SK-N-SH (cell line): ENCODE measurements around the gene GPRASP3. TPM values are rescaled to one million over a fixed set of nuclear protein-coding genes. Genes with fewer than 3 reads are reported as not detected.

Experiments used
- CTCF ChIA-PET: fragments of 300-600, 350-600 bp; formaldehyde crosslinking; extraction: SDS; loops from one replicate; lab custom pipeline; 2021; lab: Yijun Ruan, JAX
- POLR2A ChIA-PET: fragments of 350-600 bp; sonication (Branson Sonifier 250); formaldehyde crosslinking; extraction: SDS; loops from one replicate; lab custom pipeline; 2020; ENCODE audit warnings: antibody characterized with exemption, inconsistent platforms; lab: Yijun Ruan, JAX
- DNase-seq: peaks from one replicate; pipeline ENCODE4 v3.0.0; 2012
- H2AFZ ChIP-seq: fragments of 200-600 bp; sonication (generic); 2 replicates; pipeline ENCODE4 v1.8.1; 2016; ENCODE audit warnings: antibody characterized with exemption, mild to moderate bottlenecking, low read depth
- H3F3A ChIP-seq: fragments of 200-600 bp; sonication (generic); replicated peaks from 2 replicates; pipeline ENCODE3; 2016; ENCODE audit warnings: antibody characterized with exemption, mild to moderate bottlenecking; ENCODE audit not compliant: insufficient read depth
- H3K27ac ChIP-seq, 2 experiments: fragments of 200-500 bp in 1 of 2; fragments of 200-600 bp in 1 of 2; sonication (Bioruptor generic) in 1 of 2; sonication (generic), shearing (Covaris generic) in 1 of 2; 2 replicates each; pipeline versions ENCODE4 v1.5.1 to v1.6.1; 2014 to 2016; ENCODE audit warnings: low read depth in 2 of 2, inconsistent platforms in 1 of 2, low read length in 1 of 2, mild to moderate bottlenecking in 1 of 2, mixed read lengths in 1 of 2
- H3K27me3 ChIP-seq: fragments of 200-600 bp; sonication (generic), shearing (Covaris generic); 2 replicates; pipeline ENCODE4 v1.6.1; 2016; ENCODE audit warnings: mixed run types; ENCODE audit not compliant: insufficient read depth
- H3K36me3 ChIP-seq, 2 experiments: fragments of 200-500 bp in 1 of 2; fragments of 200-600 bp in 1 of 2; sonication (Bioruptor generic) in 1 of 2; sonication (generic) in 1 of 2; replicated peaks in 1 of 2; 2 replicates each; pipeline versions ENCODE3 to v1.5.1; 2014 to 2016; ENCODE audit warnings: low read length in 1 of 2, mild to moderate bottlenecking in 1 of 2; ENCODE audit not compliant: insufficient read depth in 2 of 2, control insufficient read depth in 1 of 2
- H3K4me1 ChIP-seq, 2 experiments: fragments of 200-500 bp in 1 of 2; fragments of 200-600 bp in 1 of 2; sonication (Bioruptor generic) in 1 of 2; sonication (generic), shearing (Covaris generic) in 1 of 2; 2 replicates each; pipeline versions ENCODE4 v1.5.1 to v1.6.1; 2014 to 2016; ENCODE audit warnings: low read depth in 1 of 2, low read length in 1 of 2, mixed run types in 1 of 2; ENCODE audit not compliant: insufficient read depth in 2 of 2, control insufficient read depth in 1 of 2
- H3K4me2 ChIP-seq: fragments of 200-600 bp; sonication (generic), shearing (Covaris generic); 2 replicates; pipeline ENCODE4 v1.6.1; 2017; ENCODE audit warnings: mixed run types
- H3K4me3 ChIP-seq, 2 experiments: fragments of 200-500 bp in 1 of 2; fragments of 200-600 bp in 1 of 2; sonication (Bioruptor generic) in 1 of 2; sonication (generic), shearing (Covaris generic) in 1 of 2; 2 replicates each; pipeline versions ENCODE4 v1.5.1 to v1.8.1; 2014 to 2016; ENCODE audit warnings: low read depth in 2 of 2, inconsistent platforms in 1 of 2, low read length in 1 of 2, mild to moderate bottlenecking in 1 of 2, mixed read lengths in 1 of 2, moderate library complexity in 1 of 2
- H3K79me2 ChIP-seq: fragments of 200-600 bp; sonication (generic); 2 replicates; pipeline ENCODE4 v1.8.1; 2017; ENCODE audit warnings: mild to moderate bottlenecking; ENCODE audit not compliant: insufficient read depth
- H3K9ac ChIP-seq: fragments of 200-600 bp; sonication (generic); 2 replicates; pipeline ENCODE4 v1.6.1; 2017; ENCODE audit warnings: mixed run types
- H3K9me2 ChIP-seq: fragments of 200-600 bp; sonication (generic); 2 replicates; pipeline ENCODE4 v1.6.1; 2017; ENCODE audit warnings: mixed run types
- H3K9me3 ChIP-seq: fragments of 200-600 bp; sonication (generic); 2 replicates; pipeline ENCODE4 v1.6.1; 2017; ENCODE audit warnings: mixed run types, mild to moderate bottlenecking, moderate library complexity
- H4K20me1 ChIP-seq: fragments of 200-600 bp; sonication (generic); 2 replicates; pipeline ENCODE4 v1.6.1; 2017; ENCODE audit warnings: mild to moderate bottlenecking, mixed run types; ENCODE audit not compliant: insufficient read depth
- ELF1 ChIP-seq: IDR thresholded peaks from 2 replicates; pipeline ENCODE4 v1.4.0; 2012
- EP300 ChIP-seq, 2 experiments: IDR thresholded peaks; 2 replicates each; pipeline versions ENCODE4 v1.4.0 to v1.6.1; 2012; ENCODE audit warnings: borderline replicate concordance in 1 of 2, low read depth in 1 of 2, low read length in 1 of 2
- FOSL2 ChIP-seq: IDR thresholded peaks from 2 replicates; pipeline ENCODE4 v1.4.0; 2012; ENCODE audit warnings: low read depth, mild to moderate bottlenecking, moderate library complexity, borderline replicate concordance
- FOXJ3 ChIP-seq: sonication (generic); formaldehyde crosslinking; IDR thresholded peaks from 2 replicates; pipeline ENCODE4 v1.5.1; 2020; ENCODE audit warnings: mild to moderate bottlenecking, missing genetic modification reagents
- IRF3 ChIP-seq: fragments of 150-350 bp; IDR thresholded peaks from 2 replicates; pipeline ENCODE4 v1.6.1; 2016; ENCODE audit warnings: mild to moderate bottlenecking, low read depth, low read length
- MXI1 ChIP-seq: IDR thresholded peaks from 2 replicates; pipeline ENCODE4 v1.6.1; 2012; ENCODE audit warnings: mild to moderate bottlenecking, low read depth, low read length, improper control_type of control experiment
- POLR2AphosphoS5 ChIP-seq: IDR thresholded peaks from 2 replicates; pipeline ENCODE4 v1.6.1; 2012; ENCODE audit warnings: low read depth, low read length
- RAD21 ChIP-seq: IDR thresholded peaks from 2 replicates; pipeline ENCODE4 v1.6.1; 2012; ENCODE audit warnings: mild to moderate bottlenecking, low read length
- RCOR1 ChIP-seq: fragments of 150-350 bp; IDR thresholded peaks from 2 replicates; pipeline ENCODE4 v1.6.1; 2017; ENCODE audit warnings: antibody characterized with exemption, low read length
- REST ChIP-seq: IDR thresholded peaks from 2 replicates; pipeline ENCODE4 v1.6.1; 2012; ENCODE audit warnings: mild to moderate bottlenecking, low read depth, low read length, moderate library complexity
- RFX5 ChIP-seq: IDR thresholded peaks from 2 replicates; pipeline ENCODE4 v1.6.1; 2012; ENCODE audit warnings: mild to moderate bottlenecking, improper control_type of control experiment, low read length
- RXRA ChIP-seq: IDR thresholded peaks from 2 replicates; pipeline ENCODE4 v1.4.0; 2012; ENCODE audit warnings: low read depth, mild to moderate bottlenecking, borderline replicate concordance
- TAF1 ChIP-seq: IDR thresholded peaks from 2 replicates; pipeline ENCODE4 v1.6.1; 2012; ENCODE audit warnings: low read depth, mild to moderate bottlenecking, low read length, moderate library complexity, borderline replicate concordance
- USF1 ChIP-seq: IDR thresholded peaks from 2 replicates; pipeline ENCODE4 v1.4.0; 2012; ENCODE audit warnings: low read depth, borderline replicate concordance
- USF2 ChIP-seq: fragments of 150-350 bp; IDR thresholded peaks from 2 replicates; pipeline ENCODE4 v1.6.1; 2017; ENCODE audit warnings: antibody characterized with exemption, low read length, low read depth, borderline replicate concordance
- ZBTB33 ChIP-seq: IDR thresholded peaks from 2 replicates; pipeline ENCODE4 v1.4.0; 2012; ENCODE audit warnings: low read depth, borderline replicate concordance
- WGBS: methylation state at CpG from one replicate; pipeline ENCODE4 v1.1.6; 2017; ENCODE audit warnings: low lambda C conversion rate; 5-methylcytosine and 5-hydroxymethylcytosine counted together
- polyA plus RNA-seq, 3 experiments: library from polyadenylated mRNA; depleted of rRNA; stranded (reverse); fragments of >200 nt; gene quantifications; 2 replicates each; pipeline ENCODE4 v1.2.3, GENCODE V29; 2012

GPRASP3 gene
- polyA plus RNA-seq, 1 of the 3 experiments (the other 2 are of a cell fraction): 2.5 TPM

GRCh38 chrX:102744307-102744706 is 23.8 kb downstream of the GPRASP3 start:
- no peaks in the 10 kb centered on the region for H3K27me3 ChIP-seq
- no peaks in the 10 kb centered on the region for H3K36me3 ChIP-seq
- H3K9me2 ChIP-seq: no peaks in the 10 kb centered on the region
- no peaks in the 10 kb centered on the region for H4K20me1 ChIP-seq
- TF ChIP-seq RXRA (no peak), RCOR1 (no peak), USF2 (no peak), MXI1 (no peak), USF1 (no peak), EP300 (IDR thresholded peaks at IDR 0.05; ENCODE audit: borderline replicate concordance in 1 of 2, low read depth in 1 of 2, low read length in 1 of 2) (no peak), POLR2AphosphoS5 (no peak), FOXJ3 (CRISPR knock-in tag) (no peak), RAD21 (no peak), ELF1 (no peak)
- TF ChIP-seq, all 33 proteins: peak for 0
- DNase-seq: no peak
- Histone ChIP-seq H3K4me3 (no peak overlapping the region), H2AFZ (no peak overlapping the region), H3K4me1 (no peaks in the 10 kb centered on the region; a peak in 1 of 4 replicates), H3K4me2 (no peak overlapping the region), H3K79me2 (no peaks in the 10 kb centered on the region), H3F3A (no peaks in the 10 kb centered on the region), H3K9me3 (no peaks in the 10 kb centered on the region), H3K27ac (no peak overlapping the region), H3K9ac (no peak overlapping the region)
- ChIA-PET CTCF (no interaction called here), POLR2A (interaction anchor here (1.1 kb wide), 1 partner anchor 145 kb away, joined by 3 read pairs; the partner anchor contains the start of gene ARMCX5)
- 50% methylated on average over 1 of the region's 1 CpG for WGBS

GRCh38 chrX:102745513-102745856 is 24.9 kb downstream of the GPRASP3 start:
- no peak for DNase-seq
- Histone ChIP-seq H3K4me2 (peak overlapping the region; percentile 69; the same call in 1 of the 2 replicates), H3K4me3 (peak overlapping the region; percentile 41 to 61; a peak in 3 of 4 replicates), H3K27ac (no peak overlapping the region; a peak in 1 of 4 replicates), H3K9me2 (no peaks in the 10 kb centered on the region), H3K4me1 (no peaks in the 10 kb centered on the region; a peak in 1 of 4 replicates), H3F3A (no peaks in the 10 kb centered on the region), H3K36me3 (no peaks in the 10 kb centered on the region), H2AFZ (peak overlapping the region; percentile 65; the same call in 1 of the 2 replicates), H3K79me2 (no peaks in the 10 kb centered on the region), H3K9me3 (no peaks in the 10 kb centered on the region), H4K20me1 (no peaks in the 10 kb centered on the region), H3K9ac (0 out of 2 replicates have a peak overlapping the region, but pooled peaks have one; percentile 38), H3K27me3 (no peaks in the 10 kb centered on the region)
- WGBS: 22% methylated on average over 9 of the region's 14 CpGs
- POLR2A ChIA-PET: interaction anchor here (0.6 to 1.1 kb wide), 3 partner anchors 12 to 146 kb away, joined by 3 read pairs; partner anchors contain the start of genes ARMCX5 and GPRASP1
- CTCF ChIA-PET: no interaction called here
- TF ChIP-seq IRF3 (no peak), USF1 (no peak), FOSL2 (no peak), RFX5 (no peak), RXRA (no peak), ZBTB33 (no peak), POLR2AphosphoS5 (no peak), REST (no peak), TAF1 (no peak), FOXJ3 (CRISPR knock-in tag) (no peak)
